HepG2 (cell line): ENCODE results near the gene DMXL2. TPM values are rescaled to one million over a fixed set of nuclear protein-coding genes. Genes with fewer than 3 reads are reported as not detected.
A peak's percentile ranks its signal among the peaks of the same experiment; 100 is the strongest.

Experiments
- ATF4 ChIP-seq, 2 experiments: fragments of 450-650 bp in 1 of 2; sonication (generic) in 1 of 2; formaldehyde crosslinking; IDR thresholded peaks; 2 replicates each; pipeline versions ENCODE4 v1.5.0 to v1.8.0; 2020 to 2022; ENCODE audit warnings: mild to moderate bottlenecking in 1 of 2, missing genetic modification reagents in 1 of 2
- CREM ChIP-seq, 2 experiments: sonication (generic) in 1 of 2; formaldehyde crosslinking in 1 of 2; IDR thresholded peaks; 2 replicates each; pipeline versions ENCODE4 v1.4.0 to v1.6.1; 2016 to 2020; ENCODE audit warnings: antibody characterized with exemption in 1 of 2, mild to moderate bottlenecking in 1 of 2, missing genetic modification reagents in 1 of 2
- EED ChIP-seq: sonication (generic); formaldehyde crosslinking; IDR thresholded peaks from 2 replicates; pipeline ENCODE4 v1.5.0; 2020; ENCODE audit warnings: mild to moderate bottlenecking, missing genetic modification reagents
- FIP1L1 ChIP-seq: fragments of 200-400 bp; formaldehyde crosslinking; IDR thresholded peaks from 2 replicates; pipeline ENCODE4 v1.6.1; 2018; ENCODE audit warnings: low read depth, mild to moderate bottlenecking, low read length, moderate library complexity, borderline replicate concordance; ENCODE audit not compliant: insufficient read depth
- HNF4A ChIP-seq: sonication (generic); formaldehyde crosslinking; IDR thresholded peaks from 2 replicates; pipeline ENCODE4 v1.4.0; 2020; ENCODE audit warnings: missing genetic modification reagents
- MAFF ChIP-seq: IDR thresholded peaks from 2 replicates; pipeline ENCODE4 v1.6.1; 2011; ENCODE audit warnings: low read depth, low read length, improper control_type of control experiment
- MYPOP ChIP-seq: sonication (generic); formaldehyde crosslinking; IDR thresholded peaks from 2 replicates; pipeline ENCODE4 v1.8.1; 2023; ENCODE audit warnings: mild to moderate bottlenecking, moderate library complexity, missing genetic modification reagents
- REXO4 ChIP-seq: sonication (generic); formaldehyde crosslinking; IDR thresholded peaks from 2 replicates; pipeline ENCODE4 v1.8.0; 2022; ENCODE audit warnings: missing genetic modification reagents, mild to moderate bottlenecking, borderline replicate concordance
- SCMH1 ChIP-seq: sonication (generic); formaldehyde crosslinking; IDR thresholded peaks from 2 replicates; pipeline ENCODE4 v1.9.0; 2021; ENCODE audit warnings: missing genetic modification reagents, mild to moderate bottlenecking, borderline replicate concordance
- SP1 ChIP-seq, 2 experiments: fragments of 450-650 bp in 1 of 2; sonication (generic) in 1 of 2; formaldehyde crosslinking in 1 of 2; IDR thresholded peaks; 2 replicates each; pipeline versions ENCODE4 v1.4.0 to v1.6.1; 2016 to 2020; ENCODE audit warnings: missing genetic modification reagents in 1 of 2
- STAT5B ChIP-seq: sonication (generic); formaldehyde crosslinking; IDR thresholded peaks from 2 replicates; pipeline ENCODE4 v1.4.0; 2020; ENCODE audit warnings: missing genetic modification reagents
- ZKSCAN8 ChIP-seq: IDR thresholded peaks from 2 replicates; pipeline ENCODE4 v1.6.1; 2016; ENCODE audit warnings: borderline replicate concordance, missing genetic modification reagents, missing compliant biosample characterization
- ZNF264 ChIP-seq: sonication (generic); formaldehyde crosslinking; IDR thresholded peaks from 2 replicates; pipeline ENCODE4 v1.4.0; 2020; ENCODE audit warnings: missing genetic modification reagents
- ZNF33B ChIP-seq: sonication (generic); formaldehyde crosslinking; IDR thresholded peaks from 2 replicates; pipeline ENCODE4 v1.5.1; 2020; ENCODE audit warnings: mild to moderate bottlenecking, missing genetic modification reagents
- ZNF510 ChIP-seq: sonication (generic); formaldehyde crosslinking; IDR thresholded peaks from 2 replicates; pipeline ENCODE4 v1.4.0; 2020; ENCODE audit warnings: low read depth, mild to moderate bottlenecking, missing genetic modification reagents
- ZNF724P ChIP-seq: sonication (generic); formaldehyde crosslinking; IDR thresholded peaks from 2 replicates; pipeline ENCODE4 v1.8.0; 2022; ENCODE audit warnings: missing genetic modification reagents, borderline replicate concordance
- polyA plus RNA-seq, 8 experiments: library from polyadenylated mRNA; depleted of rRNA in 3 of 8; stranded (reverse) in 7 of 8; unstranded in 1 of 8; fragments of >200 nt; fragmentation: Illumina TruSeq in 4 of 8; extraction: Trizol in 4 of 8; gene quantifications; 2 replicates each; pipeline versions ENCODE4 v1.2.1 to v1.2.3, GENCODE V29; 2011 to 2016; ENCODE audit warnings: low read depth in 4 of 8, missing spikeins in 1 of 8, mixed read lengths in 1 of 8; ENCODE audit not compliant: insufficient read depth in 1 of 8
- total RNA-seq, 5 experiments: library from RNA; depleted of rRNA; stranded (reverse); fragments of >200 nt; fragmentation: Illumina TruSeq; extraction: Trizol; gene quantifications; 2 replicates each; pipeline ENCODE4 v1.2.3, GENCODE V29; 2016; ENCODE audit warnings: low read depth in 1 of 5
- TF ChIP-seq, protein P1 (sequence below): sonication (generic); formaldehyde crosslinking; IDR thresholded peaks from 2 replicates; pipeline ENCODE4 v1.4.0; 2020; ENCODE audit warnings: mild to moderate bottlenecking, missing genetic modification reagents
- TF ChIP-seq, protein P2 (sequence below): IDR thresholded peaks from 2 replicates; pipeline ENCODE4 v1.6.1; 2018; ENCODE audit warnings: missing genetic modification reagents
- TF ChIP-seq, protein P3 (sequence below): sonication (generic); formaldehyde crosslinking; conservative IDR thresholded peaks from 2 replicates; pipeline ENCODE4 v1.4.0; 2020; ENCODE audit warnings: missing genetic modification reagents
- TF ChIP-seq, protein P4 (sequence below): sonication (generic); formaldehyde crosslinking; IDR thresholded peaks from 2 replicates; pipeline ENCODE4 v1.4.0; 2020; ENCODE audit warnings: mild to moderate bottlenecking, missing genetic modification reagents

Gene DMXL2
- total and polyA plus RNA-seq, 2 of the 13 experiments (the other 11 are each of a cell fraction or from before 2014, with no cell fraction given): 11.6 to 15.3 TPM

- TF ChIP-seq, protein P1, sequence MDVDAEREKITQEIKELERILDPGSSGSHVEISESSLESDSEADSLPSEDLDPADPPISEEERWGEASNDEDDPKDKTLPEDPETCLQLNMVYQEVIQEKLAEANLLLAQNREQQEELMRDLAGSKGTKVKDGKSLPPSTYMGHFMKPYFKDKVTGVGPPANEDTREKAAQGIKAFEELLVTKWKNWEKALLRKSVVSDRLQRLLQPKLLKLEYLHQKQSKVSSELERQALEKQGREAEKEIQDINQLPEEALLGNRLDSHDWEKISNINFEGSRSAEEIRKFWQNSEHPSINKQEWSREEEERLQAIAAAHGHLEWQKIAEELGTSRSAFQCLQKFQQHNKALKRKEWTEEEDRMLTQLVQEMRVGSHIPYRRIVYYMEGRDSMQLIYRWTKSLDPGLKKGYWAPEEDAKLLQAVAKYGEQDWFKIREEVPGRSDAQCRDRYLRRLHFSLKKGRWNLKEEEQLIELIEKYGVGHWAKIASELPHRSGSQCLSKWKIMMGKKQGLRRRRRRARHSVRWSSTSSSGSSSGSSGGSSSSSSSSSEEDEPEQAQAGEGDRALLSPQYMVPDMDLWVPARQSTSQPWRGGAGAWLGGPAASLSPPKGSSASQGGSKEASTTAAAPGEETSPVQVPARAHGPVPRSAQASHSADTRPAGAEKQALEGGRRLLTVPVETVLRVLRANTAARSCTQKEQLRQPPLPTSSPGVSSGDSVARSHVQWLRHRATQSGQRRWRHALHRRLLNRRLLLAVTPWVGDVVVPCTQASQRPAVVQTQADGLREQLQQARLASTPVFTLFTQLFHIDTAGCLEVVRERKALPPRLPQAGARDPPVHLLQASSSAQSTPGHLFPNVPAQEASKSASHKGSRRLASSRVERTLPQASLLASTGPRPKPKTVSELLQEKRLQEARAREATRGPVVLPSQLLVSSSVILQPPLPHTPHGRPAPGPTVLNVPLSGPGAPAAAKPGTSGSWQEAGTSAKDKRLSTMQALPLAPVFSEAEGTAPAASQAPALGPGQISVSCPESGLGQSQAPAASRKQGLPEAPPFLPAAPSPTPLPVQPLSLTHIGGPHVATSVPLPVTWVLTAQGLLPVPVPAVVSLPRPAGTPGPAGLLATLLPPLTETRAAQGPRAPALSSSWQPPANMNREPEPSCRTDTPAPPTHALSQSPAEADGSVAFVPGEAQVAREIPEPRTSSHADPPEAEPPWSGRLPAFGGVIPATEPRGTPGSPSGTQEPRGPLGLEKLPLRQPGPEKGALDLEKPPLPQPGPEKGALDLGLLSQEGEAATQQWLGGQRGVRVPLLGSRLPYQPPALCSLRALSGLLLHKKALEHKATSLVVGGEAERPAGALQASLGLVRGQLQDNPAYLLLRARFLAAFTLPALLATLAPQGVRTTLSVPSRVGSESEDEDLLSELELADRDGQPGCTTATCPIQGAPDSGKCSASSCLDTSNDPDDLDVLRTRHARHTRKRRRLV (CRISPR knock-in tag): no peak; the same call in 1 of the 2 replicates
- TF ChIP-seq FIP1L1 (no peak), ATF4 (CRISPR knock-in tag; IDR thresholded peaks at IDR 0.05) (no peak), ZNF510 (CRISPR knock-in tag) (0 out of 2 replicates have a peak, but pooled peaks have one; percentile 27), EED (CRISPR knock-in tag) (no peak), ZNF724P (no peak), ZNF33B (CRISPR knock-in tag) (peak; percentile 74; the same call in 1 of the 2 replicates), STAT5B (no peak), MAFF (no peak), ZKSCAN8 (CRISPR knock-in tag) (no peak), REXO4 (no peak), HNF4A (CRISPR knock-in tag) (no peak), CREM (IDR thresholded peaks at IDR 0.05) (no peak), CREM (CRISPR knock-in tag; IDR thresholded peaks at IDR 0.05) (no peak), SP1 (IDR thresholded peaks at IDR 0.05) (no peak), SP1 (CRISPR knock-in tag; IDR thresholded peaks at IDR 0.05) (no peak), MYPOP (CRISPR knock-in tag) (no peak), ZNF264 (CRISPR knock-in tag) (no peak), SCMH1 (CRISPR knock-in tag) (no peak)
- TF ChIP-seq, protein P2, sequence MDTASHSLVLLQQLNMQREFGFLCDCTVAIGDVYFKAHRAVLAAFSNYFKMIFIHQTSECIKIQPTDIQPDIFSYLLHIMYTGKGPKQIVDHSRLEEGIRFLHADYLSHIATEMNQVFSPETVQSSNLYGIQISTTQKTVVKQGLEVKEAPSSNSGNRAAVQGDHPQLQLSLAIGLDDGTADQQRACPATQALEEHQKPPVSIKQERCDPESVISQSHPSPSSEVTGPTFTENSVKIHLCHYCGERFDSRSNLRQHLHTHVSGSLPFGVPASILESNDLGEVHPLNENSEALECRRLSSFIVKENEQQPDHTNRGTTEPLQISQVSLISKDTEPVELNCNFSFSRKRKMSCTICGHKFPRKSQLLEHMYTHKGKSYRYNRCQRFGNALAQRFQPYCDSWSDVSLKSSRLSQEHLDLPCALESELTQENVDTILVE: no peak
- TF ChIP-seq, protein P3, sequence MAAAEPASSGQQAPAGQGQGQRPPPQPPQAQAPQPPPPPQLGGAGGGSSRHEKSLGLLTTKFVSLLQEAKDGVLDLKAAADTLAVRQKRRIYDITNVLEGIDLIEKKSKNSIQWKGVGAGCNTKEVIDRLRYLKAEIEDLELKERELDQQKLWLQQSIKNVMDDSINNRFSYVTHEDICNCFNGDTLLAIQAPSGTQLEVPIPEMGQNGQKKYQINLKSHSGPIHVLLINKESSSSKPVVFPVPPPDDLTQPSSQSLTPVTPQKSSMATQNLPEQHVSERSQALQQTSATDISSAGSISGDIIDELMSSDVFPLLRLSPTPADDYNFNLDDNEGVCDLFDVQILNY (CRISPR knock-in tag): no peak
- TF ChIP-seq, protein P4, sequence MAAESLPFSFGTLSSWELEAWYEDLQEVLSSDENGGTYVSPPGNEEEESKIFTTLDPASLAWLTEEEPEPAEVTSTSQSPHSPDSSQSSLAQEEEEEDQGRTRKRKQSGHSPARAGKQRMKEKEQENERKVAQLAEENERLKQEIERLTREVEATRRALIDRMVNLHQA (CRISPR knock-in tag): no peak
Measured at GRCh38 chr15:51621936-51622603, 501 bp downstream of the DMXL2 start (continued).
